Measurements from ENCODE around the gene ANK3. TPM values are rescaled to one million over a fixed set of nuclear protein-coding genes. Genes with fewer than 3 reads are reported as not detected.

Gene ANK3
- total RNA-seq, 1 experiment from 2014 or later: 29.8 TPM

DNA sequence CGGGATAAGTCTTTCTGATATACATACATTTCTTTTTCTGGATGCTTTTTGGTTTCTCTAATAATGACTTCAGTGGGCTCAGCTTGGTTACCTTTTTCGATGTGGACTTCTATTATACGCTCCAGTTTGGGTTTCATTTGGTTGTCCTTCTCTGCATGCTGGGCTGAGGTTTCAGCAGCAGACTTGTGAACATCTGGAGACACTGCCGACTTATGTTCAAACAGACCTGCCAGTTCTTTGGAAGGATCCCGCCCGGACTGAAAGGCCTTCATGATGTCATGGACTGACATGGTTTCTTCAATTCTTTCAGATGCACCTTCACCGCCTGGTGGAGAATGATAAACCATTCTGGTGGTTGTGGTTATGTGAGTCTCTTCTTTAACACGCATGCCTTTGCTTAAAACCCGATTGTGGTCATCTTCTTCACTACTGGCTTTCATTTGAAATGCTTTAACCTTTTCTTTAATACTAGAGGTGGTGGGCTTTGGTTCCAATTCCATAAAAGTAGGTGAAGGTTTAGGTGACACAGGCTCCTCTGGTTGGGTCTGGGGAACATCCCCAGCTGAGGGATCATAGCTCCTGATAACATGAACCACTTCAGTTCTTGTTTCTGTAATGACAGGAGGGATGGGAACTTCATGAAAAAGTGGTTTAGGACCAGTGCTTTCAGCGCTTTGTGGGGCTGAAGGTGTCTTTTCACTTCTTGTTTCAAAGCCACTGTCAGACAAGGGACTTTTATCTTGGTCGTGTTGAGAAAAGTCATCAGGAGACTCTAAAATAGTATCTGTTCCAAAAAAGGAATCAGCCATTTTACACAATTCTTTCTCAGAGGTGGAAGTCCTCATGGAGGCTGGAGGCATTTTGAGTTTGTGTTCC lies 315.7 kb downstream of the ANK3 start:
- no peak overlapping the region for H3K4me3 Mint-ChIP-seq (ENCODE audit: low read depth, unreplicated experiment)
- CTCF ChIA-PET: no interaction called here
- no peaks in the 10 kb centered on the region for H3K9me3 Mint-ChIP-seq (ENCODE audit: low read depth, unreplicated experiment)
- intact Hi-C loops (cut with micrococcal nuclease; ENCODE audit: unreplicated experiment): no loop called here
- no peaks in the 10 kb centered on the region for H3K4me1 Mint-ChIP-seq (ENCODE audit: low read depth, unreplicated experiment)
- H3K27ac Mint-ChIP-seq (ENCODE audit: unreplicated experiment): no peak overlapping the region
- TF ChIP-seq, protein P1, sequence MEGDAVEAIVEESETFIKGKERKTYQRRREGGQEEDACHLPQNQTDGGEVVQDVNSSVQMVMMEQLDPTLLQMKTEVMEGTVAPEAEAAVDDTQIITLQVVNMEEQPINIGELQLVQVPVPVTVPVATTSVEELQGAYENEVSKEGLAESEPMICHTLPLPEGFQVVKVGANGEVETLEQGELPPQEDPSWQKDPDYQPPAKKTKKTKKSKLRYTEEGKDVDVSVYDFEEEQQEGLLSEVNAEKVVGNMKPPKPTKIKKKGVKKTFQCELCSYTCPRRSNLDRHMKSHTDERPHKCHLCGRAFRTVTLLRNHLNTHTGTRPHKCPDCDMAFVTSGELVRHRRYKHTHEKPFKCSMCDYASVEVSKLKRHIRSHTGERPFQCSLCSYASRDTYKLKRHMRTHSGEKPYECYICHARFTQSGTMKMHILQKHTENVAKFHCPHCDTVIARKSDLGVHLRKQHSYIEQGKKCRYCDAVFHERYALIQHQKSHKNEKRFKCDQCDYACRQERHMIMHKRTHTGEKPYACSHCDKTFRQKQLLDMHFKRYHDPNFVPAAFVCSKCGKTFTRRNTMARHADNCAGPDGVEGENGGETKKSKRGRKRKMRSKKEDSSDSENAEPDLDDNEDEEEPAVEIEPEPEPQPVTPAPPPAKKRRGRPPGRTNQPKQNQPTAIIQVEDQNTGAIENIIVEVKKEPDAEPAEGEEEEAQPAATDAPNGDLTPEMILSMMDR (IDR thresholded peaks at IDR 0.05; ENCODE audit: unreplicated experiment): no peak
- no peak for DNase-seq
- BruUV-seq (replicated peaks): no TSS peak
- H3K27me3 Mint-ChIP-seq (ENCODE audit: unreplicated experiment): no peaks in the 10 kb centered on the region
- no peaks in the 10 kb centered on the region for H3K36me3 Mint-ChIP-seq (ENCODE audit: insufficient read depth, unreplicated experiment)

DNA sequence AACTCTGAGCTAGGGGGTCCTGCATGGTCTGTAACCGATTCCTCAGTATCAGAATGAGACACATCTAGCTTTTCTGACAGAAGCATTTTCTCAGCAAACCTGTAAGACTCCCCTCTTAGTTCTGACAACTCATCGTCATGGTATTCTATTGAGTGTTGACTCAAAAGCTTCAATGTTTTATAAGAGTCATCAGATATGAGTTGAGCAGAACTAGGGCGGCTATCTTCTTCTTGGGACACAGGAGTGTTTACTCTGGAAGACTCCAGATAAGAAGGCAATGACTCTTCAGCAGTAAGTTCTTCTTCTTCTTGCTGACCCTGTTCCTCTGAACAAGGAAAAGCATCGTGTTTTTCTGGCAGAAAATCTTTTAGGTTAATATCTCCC lies 316.3 kb downstream of the ANK3 start:
- H3K27me3 Mint-ChIP-seq (ENCODE audit: unreplicated experiment): no peaks in the 10 kb centered on the region
- TF ChIP-seq, protein P1 (IDR thresholded peaks at IDR 0.05; ENCODE audit: unreplicated experiment): no peak
- H3K9me3 Mint-ChIP-seq (ENCODE audit: low read depth, unreplicated experiment): no peaks in the 10 kb centered on the region
- no peaks in the 10 kb centered on the region for H3K36me3 Mint-ChIP-seq (ENCODE audit: insufficient read depth, unreplicated experiment)
- no peaks in the 10 kb centered on the region for H3K4me1 Mint-ChIP-seq (ENCODE audit: low read depth, unreplicated experiment)
- no TSS peak for BruUV-seq (replicated peaks)
- no peak overlapping the region for H3K4me3 Mint-ChIP-seq (ENCODE audit: low read depth, unreplicated experiment)
- no peak for DNase-seq
- no peak overlapping the region for H3K27ac Mint-ChIP-seq (ENCODE audit: unreplicated experiment)
- intact Hi-C loops (cut with micrococcal nuclease; ENCODE audit: unreplicated experiment): no loop called here
- CTCF ChIA-PET: no interaction called here

- H3K27me3 Mint-ChIP-seq (ENCODE audit: unreplicated experiment): no peaks in the 10 kb centered on the region
- H3K4me3 Mint-ChIP-seq (ENCODE audit: low read depth, unreplicated experiment): no peak overlapping the region
- DNase-seq: no peak
- CTCF ChIA-PET: no interaction called here
- intact Hi-C loops (cut with micrococcal nuclease; ENCODE audit: unreplicated experiment): no loop called here
- no peaks in the 10 kb centered on the region for H3K4me1 Mint-ChIP-seq (ENCODE audit: low read depth, unreplicated experiment)
- BruUV-seq (replicated peaks): no TSS peak
- TF ChIP-seq, protein P1 (IDR thresholded peaks at IDR 0.05; ENCODE audit: unreplicated experiment): no peak
- H3K27ac Mint-ChIP-seq (ENCODE audit: unreplicated experiment): no peak overlapping the region
- H3K9me3 Mint-ChIP-seq (ENCODE audit: low read depth, unreplicated experiment): no peaks in the 10 kb centered on the region
- H3K36me3 Mint-ChIP-seq (ENCODE audit: insufficient read depth, unreplicated experiment): no peaks in the 10 kb centered on the region
Observed at GRCh38 chr10:60069311-60069710, 320.4 kb downstream of the ANK3 start.

DNA sequence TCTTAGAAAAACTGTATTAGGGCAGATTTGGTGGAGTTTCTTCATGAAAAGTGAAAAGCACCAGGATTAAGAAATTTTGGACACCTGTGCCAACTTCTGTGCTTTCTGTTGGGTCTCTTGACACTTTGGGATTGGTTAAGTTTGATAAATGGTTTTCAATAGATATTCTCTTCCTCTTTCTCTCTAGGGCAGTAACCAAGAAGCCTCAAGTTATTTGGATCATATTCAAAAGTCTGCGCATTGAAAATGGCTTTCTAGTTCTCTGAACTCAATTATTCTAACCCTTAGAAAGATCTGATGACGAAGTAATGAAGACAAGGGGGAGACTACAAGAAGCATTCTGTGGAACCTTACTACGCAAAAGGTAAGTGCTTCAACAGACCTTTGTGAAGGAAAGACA lies 339.3 kb downstream of the ANK3 start:
- BruUV-seq (replicated peaks): no TSS peak
- Mint-ChIP-seq H3K27me3 (ENCODE audit: unreplicated experiment) (no peaks in the 10 kb centered on the region), H3K36me3 (ENCODE audit: insufficient read depth, unreplicated experiment) (no peaks in the 10 kb centered on the region), H3K4me1 (ENCODE audit: low read depth, unreplicated experiment) (no peaks in the 10 kb centered on the region), H3K4me3 (ENCODE audit: low read depth, unreplicated experiment) (no peak overlapping the region), H3K9me3 (ENCODE audit: low read depth, unreplicated experiment) (no peaks in the 10 kb centered on the region), H3K27ac (ENCODE audit: unreplicated experiment) (no peak overlapping the region)
- intact Hi-C loops (cut with micrococcal nuclease; ENCODE audit: unreplicated experiment): no loop called here
- TF ChIP-seq, protein P1 (IDR thresholded peaks at IDR 0.05; ENCODE audit: unreplicated experiment): no peak
- CTCF ChIA-PET: no interaction called here
- no peak for DNase-seq
